ENCODE measurements around the gene CCNQ.

- no peak for TF ChIP-seq SIN3A (IDR thresholded peaks at IDR 0.05; ENCODE audit: low read depth)
- TF ChIP-seq CTCF (IDR thresholded peaks at IDR 0.05 in 2 of 3, conservative IDR thresholded peaks at IDR 0.05 in 1 of 3; ENCODE audit: borderline replicate concordance in 1 of 3, insufficient read depth in 1 of 3, low read depth in 2 of 3, low read length in 2 of 3), result no peak
- no peak for TF ChIP-seq POLR2A (IDR thresholded peaks at IDR 0.05; ENCODE audit: borderline replicate concordance, extremely low read depth, insufficient read depth, insufficient read length)
- TF ChIP-seq CBX3 (IDR thresholded peaks at IDR 0.05; ENCODE audit: low read depth), result no peak
- TF ChIP-seq YY1 (IDR thresholded peaks at IDR 0.05; ENCODE audit: extremely low read depth, insufficient replicate concordance, low read depth, low read length), result no peak
- no peak for TF ChIP-seq EZH2 (IDR thresholded peaks at IDR 0.05)
- no peak for TF ChIP-seq ZBTB33 (IDR thresholded peaks at IDR 0.05; ENCODE audit: extremely low read depth, insufficient replicate concordance, low read length)
- TF ChIP-seq REST (IDR thresholded peaks at IDR 0.05; ENCODE audit: low read depth), result no peak
- TF ChIP-seq POLR2AphosphoS5 (IDR thresholded peaks at IDR 0.05; ENCODE audit: low read depth, low read length), result no peak
- TF ChIP-seq JUND (IDR thresholded peaks at IDR 0.05), result no peak
- TF ChIP-seq CEBPB (IDR thresholded peaks at IDR 0.05; ENCODE audit: low read depth), result no peak
Observed at GRCh38 chrX:153547195-153547594, 51.7 kb downstream of the CCNQ start.
